Measurements from ENCODE around the gene VPS33B. TPM values are rescaled to one million over a fixed set of nuclear protein-coding genes. Genes with fewer than 3 reads are reported as not detected.
"Not testable (repeated sequence)": the region's sequence is repeated elsewhere in the genome, so short reads cannot be mapped to it uniquely, and the experiment has no call there.

Gene VPS33B
- total RNA-seq = 10 to 100 TPM; 17.5 to 21.1 TPM

DNA sequence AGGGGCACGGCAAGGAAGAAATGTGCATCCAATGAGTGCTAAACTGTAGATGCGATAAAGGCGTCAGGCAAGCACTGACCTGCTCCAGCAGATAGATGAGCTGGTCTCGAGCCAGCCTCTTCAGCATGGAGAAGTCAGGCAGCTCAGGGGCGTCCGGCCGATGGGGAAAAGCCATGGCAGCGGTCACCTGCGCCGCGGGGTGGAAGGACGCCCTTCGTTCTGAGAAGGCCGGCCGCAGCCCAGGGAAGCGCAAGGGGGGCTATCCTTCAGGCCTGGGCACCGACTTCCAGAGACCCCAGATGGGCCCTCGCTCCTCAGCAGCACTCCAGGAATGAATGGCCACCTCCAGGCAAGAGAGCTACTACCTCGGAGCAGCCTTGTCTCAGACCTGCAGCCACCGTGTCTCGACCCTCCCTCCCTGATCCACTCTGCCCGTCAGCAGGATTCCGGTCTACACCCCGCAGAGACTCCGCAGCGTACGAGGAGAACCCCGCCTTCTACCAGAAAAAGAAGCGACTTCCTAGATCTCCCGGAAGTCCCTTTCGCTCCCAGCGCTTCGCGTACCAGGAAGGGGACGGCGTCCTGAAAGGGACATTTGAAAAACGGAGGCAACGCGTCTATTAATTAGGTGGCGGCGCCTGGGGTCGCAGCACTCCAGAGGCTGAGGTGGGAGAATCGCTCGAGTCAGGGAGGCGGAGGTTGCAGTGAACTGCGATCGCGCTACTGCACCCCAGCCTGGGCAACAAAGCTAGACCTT lies at the start of gene VPS33B:
TSS of gene VPS33B (minus strand) at position 520 of the 757 bp plus-strand sequence. CDS start at position 175, 345 bp downstream.
- POLR2A ChIA-PET = interaction anchor here (0.6 kb wide), 2 partner anchors 26 to 305 kb away, joined by 3 to 8 read pairs; partner anchors contain the start of gene BLM
- CTCF ChIA-PET = interaction anchor here (0.9 to 1.4 kb wide), 7 partner anchors 28 to 245 kb away, joined by 3 to 7 read pairs (median 3); no protein-coding TSS in a partner anchor

GRCh38 chr15:91072161-91072560 lies 49.8 kb upstream of the VPS33B start:
- CTCF ChIA-PET = no interaction called here
- POLR2A ChIA-PET = no interaction called here

- POLR2A ChIA-PET = no interaction called here
- CTCF ChIA-PET = no interaction called here
These were observed 48.5 kb upstream of the VPS33B start for GRCh38 chr15:91070872-91071271.

DNA sequence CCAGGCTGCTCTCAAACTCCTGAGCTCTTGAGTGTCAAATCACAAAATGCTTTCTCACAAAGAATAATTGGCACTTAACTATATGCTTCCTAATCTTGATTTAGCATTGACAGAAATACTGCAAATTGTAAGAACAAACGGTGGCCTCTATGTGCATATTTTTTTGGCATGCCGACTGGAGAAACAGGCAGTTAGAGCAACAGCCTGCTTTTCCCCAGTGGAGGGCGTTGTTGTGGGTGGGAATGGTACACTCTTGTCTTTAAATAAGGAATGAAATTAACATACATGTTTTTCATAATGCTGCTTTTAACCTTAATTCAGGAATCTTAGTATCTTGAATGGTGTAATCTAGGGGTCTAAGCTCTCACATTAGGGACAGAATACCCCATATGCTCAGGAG lies 46.6 kb upstream of the VPS33B start:
- POLR2A ChIA-PET = no interaction called here
- CTCF ChIA-PET = no interaction called here

DNA sequence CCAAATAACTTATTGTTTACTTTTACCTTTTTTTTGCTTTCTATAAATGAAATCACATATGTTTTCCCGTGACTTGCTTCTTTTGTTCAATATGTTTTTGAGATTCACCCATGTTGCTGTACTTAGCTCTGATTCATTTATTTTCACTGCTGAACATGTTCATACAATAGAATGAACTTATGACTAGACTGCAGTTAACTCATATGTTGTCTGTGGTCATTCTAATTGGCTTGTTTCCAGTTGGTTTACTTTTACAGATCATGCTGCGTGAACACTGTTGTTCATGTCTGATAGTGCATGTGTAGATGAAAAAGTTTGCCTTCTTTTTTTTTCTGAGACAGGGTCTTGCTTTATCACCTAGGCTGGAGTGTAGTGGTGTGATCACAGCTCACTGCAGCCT lies 46.0 kb upstream of the VPS33B start:
- ChIA-PET POLR2A (no interaction called here), CTCF (no interaction called here)

- ChIA-PET POLR2A (no interaction called here), CTCF (no interaction called here)
These were observed 44.6 kb upstream of the VPS33B start for GRCh38 chr15:91067036-91067435.

DNA sequence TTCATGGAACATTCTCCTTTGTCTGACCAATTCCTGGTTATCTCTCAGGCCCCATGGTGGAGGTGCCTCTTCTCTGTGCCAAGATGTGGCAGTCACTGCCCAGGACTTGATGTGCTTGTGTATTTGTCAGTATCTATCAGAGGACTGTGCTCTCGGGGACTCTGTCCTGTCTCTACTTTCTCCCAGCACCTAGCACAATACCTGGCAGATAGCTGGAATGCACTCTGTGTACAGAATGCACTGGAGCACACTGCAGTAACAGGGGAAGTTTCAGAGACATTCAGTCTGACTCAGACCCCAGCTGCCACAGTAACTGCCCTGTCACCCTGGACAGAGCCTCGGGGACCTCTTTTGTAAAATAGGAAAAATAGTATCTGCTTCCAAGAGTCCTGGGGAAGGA lies 43.1 kb upstream of the VPS33B start:
- ChIA-PET CTCF (no interaction called here), POLR2A (no interaction called here)

DNA sequence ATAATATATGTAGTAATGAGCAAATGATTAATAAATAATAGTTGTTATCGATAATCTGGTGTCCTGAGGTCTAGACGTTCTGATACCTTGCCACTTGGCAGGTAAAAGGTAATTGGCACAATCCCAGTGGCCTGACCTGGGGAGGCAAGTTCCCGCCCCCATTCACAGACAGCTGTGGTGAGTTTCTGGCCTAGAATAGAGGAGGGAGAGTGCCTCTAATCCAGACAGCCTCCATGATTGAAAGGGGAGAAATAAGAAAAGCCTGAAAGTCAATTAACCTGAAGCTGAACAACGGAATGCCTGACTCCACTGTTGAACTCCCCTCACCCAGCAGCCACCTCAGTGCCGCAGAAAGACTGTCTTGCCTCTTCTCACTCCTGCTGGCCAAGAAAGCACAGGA lies 39.6 kb upstream of the VPS33B start:
- CTCF ChIA-PET = no interaction called here
- POLR2A ChIA-PET = no interaction called here

DNA sequence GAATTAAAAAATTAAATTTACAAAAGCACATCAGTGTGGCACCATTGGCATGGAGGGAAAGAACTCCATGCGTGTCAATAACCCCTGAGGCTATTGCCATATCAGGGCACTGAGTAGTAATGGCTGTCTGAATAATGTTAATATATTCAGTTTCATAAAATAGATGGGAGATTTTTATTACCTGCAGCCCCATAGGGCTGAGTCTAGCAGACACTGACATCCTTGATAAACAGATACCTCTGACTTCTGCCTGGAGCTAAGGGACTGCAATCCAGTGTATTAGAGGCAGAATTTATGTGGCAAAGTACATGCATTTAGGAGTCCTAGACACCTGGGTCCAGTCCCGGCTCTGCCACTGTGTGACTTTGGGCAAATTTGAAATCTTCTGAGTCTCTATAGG lies 38.8 kb upstream of the VPS33B start:
- POLR2A ChIA-PET = no interaction called here

DNA sequence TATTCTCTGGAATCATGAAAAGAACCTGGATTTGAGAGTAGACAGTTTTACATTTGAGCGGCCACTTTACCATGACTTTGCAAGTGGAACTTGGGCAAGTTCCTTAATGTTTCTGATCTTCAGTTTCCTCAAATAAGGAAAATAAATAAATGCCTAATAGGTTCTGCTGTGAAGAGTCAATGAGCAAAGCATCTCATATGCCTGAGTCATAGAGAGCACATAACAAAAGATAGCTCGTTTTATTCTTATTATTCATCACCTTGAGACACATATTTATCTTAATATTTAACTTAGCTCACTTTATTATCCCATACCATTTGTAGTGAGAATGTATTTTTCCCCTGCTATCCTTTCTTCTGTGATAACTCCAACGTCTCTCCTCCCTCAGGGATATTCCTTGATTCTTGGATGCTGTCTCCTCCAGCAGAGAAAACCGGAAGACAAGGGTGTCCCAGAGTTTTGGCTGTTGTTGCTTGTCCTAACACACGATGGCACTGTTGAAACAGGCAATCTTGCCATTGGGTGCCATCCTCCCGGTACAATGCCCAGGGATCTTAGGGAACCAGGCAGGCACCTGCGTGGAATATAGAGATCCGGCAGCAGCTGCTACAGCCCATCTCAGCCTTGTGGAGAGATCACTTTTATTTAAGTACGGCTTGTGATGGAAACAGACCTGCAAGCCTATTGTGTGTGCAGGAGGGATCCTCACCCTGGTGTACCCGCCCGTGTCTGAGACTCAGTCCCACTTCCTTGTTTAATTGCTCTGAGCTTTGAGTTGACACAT lies 33.3 kb upstream of the VPS33B start:
- POLR2A ChIA-PET = no interaction called here
- CTCF ChIA-PET = interaction anchor here (0.7 to 2.3 kb wide), 7 partner anchors 14 to 220 kb away, joined by 3 to 18 read pairs (median 3); no protein-coding TSS in a partner anchor

More for the DNA sequence above, 38.8 kb upstream of the VPS33B start:
- CTCF ChIA-PET = no interaction called here

DNA sequence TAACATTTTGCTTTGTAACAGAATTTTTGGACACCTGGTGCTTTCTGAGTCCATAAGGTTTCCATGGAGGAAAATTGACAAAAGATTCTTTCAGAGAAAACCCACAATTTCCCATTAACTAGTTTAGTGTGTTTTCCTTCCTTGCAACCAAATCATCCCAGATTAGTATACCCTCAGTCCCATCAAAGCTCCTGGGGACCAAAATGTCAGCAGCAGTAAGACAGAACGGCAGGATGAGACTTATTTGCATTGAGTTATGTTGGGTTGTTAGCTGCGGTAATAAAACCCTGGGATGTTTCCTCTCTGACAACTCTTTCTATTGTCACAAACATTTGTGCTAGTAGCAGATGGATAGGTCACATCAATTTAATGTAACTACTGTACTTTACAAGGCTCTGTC lies 32.4 kb upstream of the VPS33B start:
- CTCF ChIA-PET = interaction anchor here (1.2 kb wide), 1 partner anchor 169 kb away, joined by 4 read pairs; no protein-coding TSS in a partner anchor

DNA sequence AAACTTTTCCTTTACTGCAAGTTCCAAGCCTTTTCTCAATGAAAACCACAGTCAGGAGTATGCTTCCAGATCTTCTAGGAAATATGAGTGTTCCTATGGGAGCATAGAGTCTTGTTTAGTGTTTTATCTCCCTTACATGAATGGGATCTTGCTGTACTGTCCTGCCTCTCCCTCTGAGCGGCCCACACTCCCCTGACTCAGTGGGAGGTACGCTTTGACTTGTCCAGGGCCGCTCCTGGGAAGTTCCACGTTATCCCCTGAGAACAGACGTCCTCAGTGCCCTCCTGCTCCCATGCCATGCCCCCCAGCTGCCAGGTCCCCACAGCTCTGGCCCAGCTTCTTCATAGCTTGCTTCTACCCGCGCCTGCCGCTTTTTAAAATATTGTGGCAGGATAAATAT lies 28.9 kb upstream of the VPS33B start:
- ChIA-PET CTCF (interaction anchor here (1.0 kb wide), 1 partner anchor 10 kb away, joined by 4 read pairs; no protein-coding TSS in a partner anchor), POLR2A (no interaction called here)

More for the DNA sequence above, 32.4 kb upstream of the VPS33B start:
- POLR2A ChIA-PET = no interaction called here

GRCh38 chr15:91050128-91050455 lies 27.7 kb upstream of the VPS33B start:
- CTCF ChIA-PET = interaction anchor here (0.8 to 1.8 kb wide), 5 partner anchors 17 to 222 kb away, joined by 3 to 10 read pairs (median 4); partner anchors contain the start of gene VPS33B
- POLR2A ChIA-PET = no interaction called here

DNA sequence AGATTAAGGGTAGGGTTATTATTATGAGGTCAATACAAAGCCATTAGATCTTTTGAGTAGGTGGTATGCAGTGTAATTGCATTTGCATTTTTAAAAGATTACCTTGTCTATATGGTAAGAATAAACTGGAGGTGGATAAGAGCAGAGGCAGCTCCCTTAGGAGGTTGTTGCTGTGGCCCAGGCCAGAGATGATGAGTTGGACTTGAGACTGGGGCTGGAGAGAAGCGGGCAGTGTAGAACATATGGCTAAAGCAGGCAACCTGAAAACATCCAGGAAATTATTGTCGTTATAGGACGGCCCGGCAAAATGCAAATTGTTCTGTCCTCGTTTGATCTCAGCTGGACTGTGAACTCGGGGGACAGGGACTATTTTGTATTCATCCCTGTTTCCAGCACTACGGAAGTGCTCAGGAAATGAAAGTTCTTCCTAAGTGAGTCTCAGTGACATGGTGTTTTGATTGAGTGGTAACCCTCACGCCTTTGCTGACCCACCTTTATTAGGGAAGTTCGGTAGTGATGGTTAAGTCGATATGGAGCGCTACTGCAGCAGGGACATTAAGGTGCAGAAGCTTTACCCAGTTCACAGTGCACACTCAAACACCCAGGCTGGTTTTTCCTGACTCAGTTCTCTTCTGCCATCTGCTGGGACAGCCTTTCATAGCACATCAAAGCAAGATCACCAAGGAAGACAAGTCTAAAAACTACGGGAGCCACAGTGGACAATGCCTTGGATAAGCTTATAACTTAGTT lies 27.2 kb upstream of the VPS33B start:
- ChIA-PET POLR2A (no interaction called here), CTCF (interaction anchor here (0.6 to 1.8 kb wide), 6 partner anchors 17 to 222 kb away, joined by 3 to 10 read pairs (median 4); partner anchors contain the start of gene VPS33B)

GRCh38 chr15:91047545-91048199 lies 25.3 kb upstream of the VPS33B start:
- POLR2A ChIA-PET = no interaction called here
- CTCF ChIA-PET = interaction anchor here (0.6 kb wide), 1 partner anchor 236 kb away, joined by 3 read pairs; no protein-coding TSS in a partner anchor

- CTCF ChIA-PET, POLR2A ChIA-PET: not testable (repeated sequence)
These were observed 23.7 kb upstream of the VPS33B start for GRCh38 chr15:91046056-91046455.

DNA sequence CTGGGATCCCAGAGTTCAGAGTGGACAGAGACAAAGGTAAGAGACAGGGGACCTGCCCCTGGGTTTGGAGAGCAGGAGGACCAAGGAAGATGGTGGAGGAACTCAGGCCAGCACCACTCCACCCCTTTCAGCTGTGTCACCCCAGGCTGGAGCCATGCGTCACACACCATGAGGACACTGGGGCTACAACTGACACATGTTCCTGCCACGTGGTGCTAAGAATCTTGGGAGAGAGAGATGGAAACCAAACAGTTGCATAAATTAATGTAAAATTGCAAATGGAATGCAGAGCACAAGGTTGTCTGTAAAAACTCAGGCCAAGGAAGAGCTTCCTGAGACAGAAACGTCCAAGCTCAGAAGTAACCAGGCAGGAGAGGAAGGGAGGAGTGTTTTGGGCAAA lies 22.7 kb upstream of the VPS33B start:
- CTCF ChIA-PET = no interaction called here

DNA sequence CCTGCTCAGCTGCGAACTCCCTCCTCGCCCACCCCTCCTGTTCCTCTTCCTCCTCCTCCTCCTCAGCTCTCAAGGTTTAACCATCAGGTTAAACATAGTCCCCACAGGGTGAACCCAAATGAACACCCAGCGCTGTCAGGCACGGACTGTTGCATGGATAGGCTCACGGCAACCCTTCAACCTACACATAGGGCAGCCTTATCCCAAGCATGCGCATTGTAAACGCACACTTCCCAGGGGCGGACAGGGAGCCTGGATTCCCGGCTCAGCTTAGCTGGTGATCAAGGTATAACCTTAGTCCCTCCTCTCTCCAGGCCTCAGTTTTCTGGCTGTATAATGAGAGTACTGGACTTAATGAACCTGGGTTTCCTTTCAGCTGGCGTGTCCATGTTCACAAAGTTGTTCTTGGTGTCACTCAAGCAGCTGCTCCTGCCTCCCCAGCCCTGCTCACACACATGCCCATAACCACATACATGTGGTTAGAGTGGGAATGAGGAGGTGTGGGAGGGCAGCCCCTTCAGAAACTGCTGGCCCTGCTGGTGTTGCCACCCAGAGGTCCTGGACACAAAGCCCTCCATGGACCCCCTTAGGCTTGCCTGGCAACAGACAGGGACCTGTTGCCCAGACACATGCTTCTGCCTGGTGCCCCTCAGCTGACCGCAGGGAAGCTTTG lies 20.9 kb upstream of the VPS33B start:
- POLR2A ChIA-PET = no interaction called here
- CTCF ChIA-PET = interaction anchor here (0.6 kb wide), 1 partner anchor 79 kb away, joined by 3 read pairs; no protein-coding TSS in a partner anchor

More for the DNA sequence above, 22.7 kb upstream of the VPS33B start:
- POLR2A ChIA-PET = no interaction called here

GRCh38 chr15:91040856-91041255 lies 18.5 kb upstream of the VPS33B start:
- ChIA-PET POLR2A (no interaction called here), CTCF (interaction anchor here (0.6 to 1.8 kb wide), 3 partner anchors 10 to 725 kb away, joined by 4 read pairs; no protein-coding TSS in a partner anchor)
